ENCODE data around the gene ASPSCR1.

GRCh38 chr17:82018989-82019689 is 41.7 kb downstream of the ASPSCR1 start:
- no peak for TF ChIP-seq CTCF (IDR thresholded peaks at IDR 0.05)
- no peak for TF ChIP-seq POLR2A (IDR thresholded peaks at IDR 0.05)

Data from upper lobe of left lung (tissue), 4 donors.